22Rv1 (cell line): ENCODE measurements around the gene BUD13.

Source experiments
- CTCF ChIP-seq: fragments of 450-650 bp; IDR thresholded peaks from 2 replicates; pipeline ENCODE4 v1.5.1; 2017; ENCODE audit warnings: mild to moderate bottlenecking
- ZFX ChIP-seq: fragments of 450-650 bp; IDR thresholded peaks from 2 replicates; pipeline ENCODE4 v1.6.1; 2017; ENCODE audit warnings: antibody characterized with exemption, borderline replicate concordance

DNA sequence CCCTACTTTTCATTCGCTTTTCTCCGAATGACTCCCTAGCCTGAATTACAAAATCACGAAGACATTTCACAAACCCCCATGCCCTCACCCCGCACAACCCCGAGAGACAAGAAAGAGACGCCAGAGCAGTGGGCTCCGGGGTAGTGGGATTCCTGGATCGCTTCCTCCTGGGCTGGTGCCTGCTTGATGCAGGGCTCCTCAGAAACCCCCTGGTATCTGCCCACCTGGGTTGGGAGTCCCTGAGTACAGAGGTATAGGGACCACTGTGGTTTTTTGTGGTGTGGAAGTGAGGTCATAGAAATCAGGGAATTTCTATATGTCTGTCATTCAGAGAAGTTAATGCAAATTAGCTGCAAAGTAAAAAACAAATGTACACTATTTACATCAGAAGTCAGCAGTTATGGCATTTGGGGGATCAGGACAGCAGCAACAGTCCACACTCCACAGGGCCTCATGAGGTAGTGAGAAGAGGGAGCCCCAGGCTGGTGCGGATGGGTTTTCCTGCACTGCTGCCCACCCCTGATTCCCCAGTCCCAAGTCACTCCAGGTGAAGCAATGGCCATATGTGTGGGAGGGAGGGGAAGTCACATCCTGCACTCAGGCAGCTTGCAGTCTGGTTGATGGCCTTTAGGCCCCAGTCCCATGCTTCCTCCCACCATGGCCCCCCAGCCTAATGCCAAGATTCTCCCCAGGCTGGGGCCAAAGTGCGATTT is 39.6 kb downstream of the BUD13 start:
- peak; percentile 64 for TF ChIP-seq CTCF
- TF ChIP-seq ZFX = no peak
